Esophagus muscularis mucosa (tissue), 4 donors: ENCODE results near the gene ESF1. TPM values are rescaled to one million over a fixed set of nuclear protein-coding genes. Genes with fewer than 3 reads are reported as not detected.

Experiments used
- DNase-seq: peaks from one replicate; pipeline ENCODE4 v3.0.0-alpha.2; 2017; ENCODE audit errors: extremely low spot score
- H3K27ac ChIP-seq, 4 donors: fragments of 200-600 bp; sonication (generic); replicated peaks in 1 of 4; 1 replicate in 3 of 4; 2 replicates in 1 of 4; pipeline ENCODE4 v1.5.1; 2016 to 2019; ENCODE audit warnings: mild to moderate bottlenecking in 1 of 4
- H3K27me3 ChIP-seq, 4 donors: fragments of 200-600 bp; sonication (generic); one replicate each; pipeline versions ENCODE4 v1.5.1 to v1.6.0; 2016 to 2019
- H3K36me3 ChIP-seq, 4 donors: fragments of 200-600 bp; sonication (generic); one replicate each; pipeline ENCODE4 v1.5.1; 2016 to 2019
- H3K4me1 ChIP-seq, 4 donors: fragments of 200-600 bp; sonication (generic); one replicate each; pipeline ENCODE4 v1.5.1; 2016 to 2019
- H3K4me3 ChIP-seq, 4 donors: fragments of 200-600 bp; sonication (generic); 1 replicate in 2 of 4; 2 replicates in 2 of 4; pipeline ENCODE4 v1.5.1; 2016 to 2019; ENCODE audit warnings: mild to moderate bottlenecking in 4 of 4, moderate library complexity in 1 of 4
- H3K9me3 ChIP-seq, 4 donors: fragments of 200-600 bp; sonication (generic); 1 replicate in 3 of 4; 2 replicates in 1 of 4; pipeline ENCODE4 v1.5.1; 2016 to 2019
- CTCF ChIP-seq, 3 experiments: fragments of 200-600 bp in 2 of 3; fragments of 450-650 bp in 1 of 3; sonication (generic) in 2 of 3; IDR thresholded peaks; one replicate each; pipeline ENCODE4 v1.5.1; 2017 to 2019; ENCODE audit warnings: antibody characterized with exemption in 3 of 3, mild to moderate bottlenecking in 2 of 3, moderate library complexity in 1 of 3
- EP300 ChIP-seq: sonication (generic); formaldehyde crosslinking; IDR thresholded peaks from one replicate; pipeline ENCODE4 v1.6.1; 2017; ENCODE audit warnings: antibody characterized with exemption
- POLR2A ChIP-seq: fragments of 450-650 bp; IDR thresholded peaks from one replicate; pipeline ENCODE4 v1.6.1; 2017; ENCODE audit warnings: antibody characterized with exemption, moderate library complexity, mild to moderate bottlenecking, low read depth
- POLR2AphosphoS5 ChIP-seq, 2 donors: sonication (generic); formaldehyde crosslinking; IDR thresholded peaks; one replicate each; pipeline ENCODE4 v1.6.1; 2017; ENCODE audit warnings: antibody characterized with exemption in 2 of 2
- WGBS: methylation state at CpG from one replicate; pipeline ENCODE4 v1.1.5; 2018; 5-methylcytosine and 5-hydroxymethylcytosine counted together
- intact Hi-C: fragments of 100-400 bp; cut with DNase I; formaldehyde crosslinking; loops from one replicate; pipeline ENCODE4 v1.15.1; 2023
- total RNA-seq, 4 donors: library from RNA; depleted of rRNA; stranded (reverse); fragments of >200 nt; gene quantifications; one replicate each; pipeline versions ENCODE4 v1.1.0 to v1.2.1, GENCODE V29; 2016

Gene ESF1
- total RNA-seq, 4 donors from 2014 or later, result 9.0 to 16.2 (median 13.3) TPM

GRCh38 chr20:13814672-13815071 is 30.0 kb upstream of the ESF1 start:
- no peak overlapping the region for H3K27ac ChIP-seq
- no peaks in the 10 kb centered on the region for H3K4me1 ChIP-seq
- no peaks in the 10 kb centered on the region for H3K27me3 ChIP-seq
- peaks cover 43 to 91% (median 83%) of the 10 kb centered on the region in 4 donors for H3K36me3 ChIP-seq
- no peak for DNase-seq
- TF ChIP-seq POLR2AphosphoS5 (IDR thresholded peaks at IDR 0.05) (no peak), EP300 (no peak), POLR2A (no peak), CTCF (IDR thresholded peaks at IDR 0.05) (no peak)
- no peaks in the 10 kb centered on the region for H3K9me3 ChIP-seq
- WGBS, result 89% methylated on average over 4 of the region's 4 CpGs
- no peak overlapping the region for H3K4me3 ChIP-seq
- intact Hi-C loops, result no loop called here

- Histone ChIP-seq H3K27me3 (no peaks in the 10 kb centered on the region), H3K4me1 (no peaks in the 10 kb centered on the region), H3K27ac (no peak overlapping the region), H3K9me3 (no peaks in the 10 kb centered on the region), H3K4me3 (no peak overlapping the region), H3K36me3 (peaks cover 44 to 99% (median 90%) of the 10 kb centered on the region in 4 donors)
- intact Hi-C loops, result no loop called here
- no peak for TF ChIP-seq POLR2AphosphoS5 (IDR thresholded peaks at IDR 0.05)
- no peak for TF ChIP-seq EP300
- TF ChIP-seq CTCF (IDR thresholded peaks at IDR 0.05), result no peak
- TF ChIP-seq POLR2A, result no peak
- no peak for DNase-seq
- whole genome bisulfite sequencing, result 90% methylated on average over 3 of the region's 3 CpGs
Measured at GRCh38 chr20:13813910-13814309, 29.2 kb upstream of the ESF1 start.

GRCh38 chr20:13810446-13810845 is 25.7 kb upstream of the ESF1 start:
- no peaks in the 10 kb centered on the region for H3K9me3 ChIP-seq
- TF ChIP-seq POLR2AphosphoS5 (IDR thresholded peaks at IDR 0.05) (no peak), EP300 (no peak), POLR2A (no peak), CTCF (IDR thresholded peaks at IDR 0.05) (no peak)
- H3K27me3 ChIP-seq, result no peaks in the 10 kb centered on the region
- no peak overlapping the region for H3K4me3 ChIP-seq
- intact Hi-C loops, result no loop called here
- H3K27ac ChIP-seq, result no peak overlapping the region
- H3K36me3 ChIP-seq, result peaks cover 46 to 99% (median 89%) of the 10 kb centered on the region in 4 donors
- H3K4me1 ChIP-seq, result no peaks in the 10 kb centered on the region
- DNase-seq, result no peak

- intact Hi-C loops, result no loop called here
- no peak overlapping the region for H3K4me3 ChIP-seq
- 93% methylated on average over 3 of the region's 3 CpGs for WGBS
- no peak overlapping the region for H3K27ac ChIP-seq
- DNase-seq, result no peak
- peaks cover 46 to 100% (median 87%) of the 10 kb centered on the region in 4 donors for H3K36me3 ChIP-seq
- H3K27me3 ChIP-seq, result no peaks in the 10 kb centered on the region
- TF ChIP-seq POLR2A (no peak), EP300 (no peak), CTCF (IDR thresholded peaks at IDR 0.05) (no peak), POLR2AphosphoS5 (IDR thresholded peaks at IDR 0.05) (no peak)
- no peaks in the 10 kb centered on the region for H3K9me3 ChIP-seq
- no peaks in the 10 kb centered on the region for H3K4me1 ChIP-seq
Measured at GRCh38 chr20:13809855-13810254, 25.1 kb upstream of the ESF1 start.

- 89% methylated on average over 2 of the region's 2 CpGs for WGBS
- Histone ChIP-seq H3K4me3 (no peak overlapping the region), H3K4me1 (no peaks in the 10 kb centered on the region), H3K36me3 (peaks cover 43 to 100% (median 84%) of the 10 kb centered on the region in 4 donors), H3K27ac (no peak overlapping the region), H3K27me3 (no peaks in the 10 kb centered on the region), H3K9me3 (no peaks in the 10 kb centered on the region)
- no peak for DNase-seq
- TF ChIP-seq CTCF (IDR thresholded peaks at IDR 0.05) (no peak), POLR2A (no peak), POLR2AphosphoS5 (IDR thresholded peaks at IDR 0.05) (no peak), EP300 (no peak)
- intact Hi-C loops, result no loop called here
Measured at GRCh38 chr20:13809373-13809772, 24.7 kb upstream of the ESF1 start.
